ENCODE results near the gene LRMDA.

DNA sequence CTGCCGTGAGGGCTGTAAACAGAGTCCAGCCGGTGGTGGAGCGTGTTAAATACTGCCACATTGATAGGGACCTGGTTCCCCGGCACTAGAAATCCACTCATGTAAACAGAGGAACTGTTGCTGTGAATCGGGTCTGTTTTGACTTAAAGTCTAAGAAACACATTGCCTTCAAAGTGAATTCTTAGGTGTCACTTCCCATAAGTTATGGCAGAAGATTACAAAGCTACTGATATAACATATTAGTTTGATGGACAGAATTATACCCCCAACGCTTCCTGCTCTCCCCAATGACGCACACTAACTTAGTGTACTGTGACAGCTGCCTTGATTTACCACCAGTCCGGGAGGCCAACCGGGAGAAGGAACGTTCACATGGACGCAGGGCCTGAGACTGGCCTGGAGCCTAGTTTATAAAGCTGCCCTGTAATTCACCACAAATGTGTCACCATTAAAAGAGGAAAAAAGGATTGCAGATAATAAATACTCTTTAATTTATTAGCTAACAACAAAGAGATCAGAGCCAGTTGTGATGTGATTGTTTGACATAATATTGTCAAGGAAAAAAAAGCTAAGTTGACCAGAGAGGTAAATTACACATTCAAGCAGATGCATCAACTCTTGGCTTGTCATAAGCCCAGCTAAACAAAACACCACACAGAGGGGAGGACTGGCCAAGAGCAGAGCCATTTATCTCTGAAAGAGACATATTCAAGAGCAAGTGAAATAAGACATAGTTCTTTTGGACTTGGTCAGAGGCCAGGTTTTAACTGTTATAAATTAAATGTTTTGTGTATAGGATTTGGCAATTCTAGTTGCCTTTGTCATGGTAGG lies 820.6 kb downstream of the LRMDA start:
- TF ChIP-seq CTCF (conservative IDR thresholded peaks at IDR 0.05; ENCODE audit: low read length) (no peak), EZH2phosphoT487 (IDR thresholded peaks at IDR 0.05; ENCODE audit: borderline replicate concordance, low read depth, low read length) (no peak)

All from OCI-LY7 (cell line).